ENCODE results near the gene BPHL.
"Not testable (repeated sequence)": the region's sequence is repeated elsewhere in the genome, so short reads cannot be mapped to it uniquely, and the experiment has no call there.

BPHL gene

DNA sequence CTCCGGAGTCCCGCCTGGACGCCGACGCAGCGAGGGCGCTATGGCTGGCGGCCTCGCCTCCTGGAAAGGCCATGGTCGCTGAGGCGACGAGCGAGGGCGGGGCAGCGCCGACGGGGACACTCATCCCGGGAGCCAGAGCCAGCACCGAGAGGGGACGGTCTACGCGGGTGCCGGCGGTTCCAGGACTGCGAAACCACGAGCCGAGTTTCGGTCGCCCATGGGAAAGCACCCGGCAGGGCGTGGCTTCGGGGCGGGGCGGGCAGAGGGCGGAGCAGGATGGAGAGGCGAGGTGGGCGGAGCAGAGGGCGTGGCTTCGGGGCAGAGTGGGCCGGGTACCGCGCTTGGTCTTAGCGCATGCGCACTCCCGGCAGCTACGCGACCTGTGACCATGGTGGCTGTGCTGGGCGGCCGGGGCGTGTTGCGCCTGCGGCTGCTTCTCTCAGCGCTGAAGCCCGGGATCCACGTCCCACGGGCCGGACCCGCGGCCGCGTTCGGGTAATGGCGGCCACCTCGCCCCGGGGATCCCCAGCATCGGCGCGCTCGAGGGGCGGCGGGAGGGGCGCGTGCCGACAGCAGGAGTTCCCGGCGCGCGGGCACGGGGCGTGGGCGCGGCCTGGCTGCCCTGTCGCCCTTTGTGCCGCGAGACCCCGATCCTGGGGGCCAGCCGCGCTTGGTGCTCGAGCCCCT is at the start of gene BPHL:
BPHL (plus strand) TSS at position 359 of the 687 bp plus-strand sequence; CDS start at position 389, 30 bp downstream.
- DNase-seq = peak; percentile 95

- no peak for DNase-seq
Observed at GRCh38 chr6:3071568-3071967, 46.9 kb upstream of the BPHL start.

DNA sequence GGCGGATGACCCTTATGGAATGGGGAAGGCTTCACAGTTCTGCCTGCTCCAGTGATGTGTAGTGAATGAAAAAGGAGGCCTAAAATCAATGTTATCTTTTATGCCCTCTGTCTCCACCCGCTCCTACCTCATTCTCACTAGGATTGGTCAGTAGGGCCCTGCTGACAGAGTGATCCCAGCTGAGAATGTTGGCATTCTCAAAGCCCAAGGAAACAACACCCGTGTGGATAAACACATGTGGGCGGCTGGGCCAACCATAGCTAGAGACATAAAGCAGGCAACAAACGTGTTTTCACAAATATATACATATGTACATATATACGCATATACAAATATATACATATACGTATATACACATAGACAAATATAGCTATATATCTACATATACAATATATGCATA is 45.7 kb upstream of the BPHL start:
- DNase-seq = no peak

DNA sequence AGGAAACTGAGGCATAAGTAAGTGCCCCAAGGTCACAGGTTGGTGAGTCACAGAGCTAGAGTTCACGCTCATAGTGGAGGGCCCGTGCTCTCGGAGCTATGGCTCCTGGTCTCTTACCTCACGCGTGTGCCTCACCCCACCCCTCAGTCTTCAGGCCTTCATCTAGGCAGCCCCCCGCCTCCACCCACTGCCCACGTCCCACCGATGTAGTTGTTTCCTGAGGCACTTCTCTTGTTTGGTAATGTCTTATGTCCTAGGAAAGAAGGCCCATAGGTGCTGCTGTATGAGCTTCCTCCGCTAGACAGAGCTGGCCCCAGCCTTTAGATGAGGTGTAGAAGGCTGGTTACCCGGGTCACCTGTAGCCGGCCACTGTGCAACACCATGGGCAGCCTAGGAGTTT is 45.1 kb upstream of the BPHL start:
- DNase-seq = no peak

- DNase-seq = no peak
Observed at GRCh38 chr6:3075772-3076113, 42.8 kb upstream of the BPHL start.

- no peak for DNase-seq
Observed at GRCh38 chr6:3076320-3076719, 42.2 kb upstream of the BPHL start.

GRCh38 chr6:3077430-3077829 is 41.1 kb upstream of the BPHL start:
- no peak for DNase-seq

- DNase-seq = not testable (repeated sequence)
Observed at GRCh38 chr6:3078952-3079351, 39.6 kb upstream of the BPHL start.

GRCh38 chr6:3079682-3080081 is 38.8 kb upstream of the BPHL start:
- no peak for DNase-seq

- DNase-seq = no peak
Observed at GRCh38 chr6:3081960-3082359, 36.6 kb upstream of the BPHL start.

DNA sequence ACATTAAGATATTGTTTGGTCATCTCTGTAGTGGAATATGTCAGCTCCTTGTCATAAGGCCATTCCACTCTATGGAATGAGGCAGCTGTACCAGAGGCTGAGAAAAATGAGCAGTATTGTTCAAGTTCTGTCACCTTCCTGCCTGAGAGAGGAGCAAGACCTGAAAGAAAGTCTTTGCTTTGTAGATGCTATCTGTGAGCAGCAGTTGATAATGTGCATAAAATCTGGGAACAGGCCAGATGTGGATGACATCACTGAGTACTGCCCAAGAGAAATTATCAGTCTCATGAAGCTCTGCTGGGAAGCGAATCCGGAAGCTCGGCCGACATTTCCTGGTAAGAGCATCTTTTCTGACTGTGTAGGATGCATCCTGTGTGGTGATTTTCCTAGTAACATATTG is 33.4 kb upstream of the BPHL start:
- DNase-seq = no peak

GRCh38 chr6:3086282-3086946 is 32.1 kb upstream of the BPHL start:
- DNase-seq = no peak

DNA sequence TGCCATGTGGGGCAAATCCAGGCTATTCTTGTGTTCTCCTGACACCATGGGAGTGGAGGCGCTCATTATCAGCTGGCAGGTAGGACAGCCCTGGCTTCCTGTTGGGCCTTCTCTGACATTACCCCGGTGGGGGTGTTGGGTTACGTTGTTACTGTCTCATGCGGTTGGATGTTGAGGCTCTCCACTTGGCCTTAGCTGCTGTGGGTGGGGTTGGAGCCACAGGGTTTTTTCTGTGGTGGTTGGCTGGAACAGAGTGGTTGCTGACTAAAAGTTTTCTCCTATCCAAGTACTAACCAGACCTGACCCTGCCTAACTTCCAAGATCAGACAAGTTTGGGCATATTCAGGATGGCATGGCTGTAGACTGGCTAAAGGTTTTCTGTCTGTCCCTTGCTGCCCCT is 30.1 kb upstream of the BPHL start:
- DNase-seq = no peak

DNA sequence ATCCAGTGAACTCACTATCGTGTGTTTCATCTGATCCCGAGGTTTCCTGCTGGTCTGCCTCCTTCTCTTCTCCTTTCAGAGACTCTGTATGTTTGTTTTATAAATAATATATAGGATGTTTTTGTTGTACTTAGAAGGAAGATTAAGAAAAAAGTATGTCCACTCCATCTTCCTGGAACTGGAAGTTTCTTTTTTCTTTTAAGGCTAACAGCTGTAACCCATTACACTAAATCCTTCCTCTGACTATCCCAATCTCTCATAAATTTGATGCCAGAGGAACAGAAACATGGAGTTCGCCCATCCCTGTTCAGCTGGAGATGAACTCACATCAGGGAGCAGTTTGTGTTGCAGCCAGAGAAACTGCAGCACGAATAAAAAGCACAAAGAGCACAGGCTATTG is 29.5 kb upstream of the BPHL start:
- no peak for DNase-seq

DNA sequence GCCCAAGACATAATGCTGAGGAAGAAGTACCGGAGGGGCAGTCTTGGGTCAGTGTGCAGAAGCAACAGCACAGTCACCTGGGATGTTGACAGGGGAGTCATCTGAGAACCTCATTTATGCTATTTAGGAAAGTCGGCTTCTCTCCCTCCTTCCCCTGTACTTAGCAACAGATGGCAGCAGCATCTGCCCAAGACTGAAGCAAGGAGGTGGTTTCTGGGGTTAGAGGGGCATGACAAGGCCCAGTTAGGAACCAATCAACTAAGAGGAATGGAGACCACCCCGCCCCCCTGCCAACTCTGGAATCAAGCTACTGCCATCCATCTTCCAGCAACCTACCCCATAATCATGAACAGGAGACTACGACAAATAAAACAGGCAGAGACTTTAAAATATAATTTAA is 28.5 kb upstream of the BPHL start:
- DNase-seq = no peak

DNA sequence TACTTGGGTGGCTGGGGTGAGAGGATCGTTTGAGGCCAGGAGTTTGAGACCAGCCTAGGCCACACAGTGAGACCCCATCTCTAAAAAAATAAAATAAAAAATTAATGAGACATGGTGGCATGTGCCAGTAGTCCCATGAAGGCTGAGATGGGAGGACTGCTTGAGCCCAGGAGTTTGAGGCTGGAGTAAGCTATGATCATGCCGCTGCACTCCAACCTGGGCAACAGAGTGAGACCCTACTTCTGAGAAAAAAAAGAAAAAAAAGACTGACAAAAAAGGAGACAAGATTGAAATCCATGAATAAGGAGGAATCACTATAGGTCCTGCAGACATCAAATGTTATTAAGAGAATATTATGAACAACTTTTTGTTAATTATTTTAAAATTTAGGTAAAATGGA is 23.7 kb upstream of the BPHL start:
- DNase-seq = no peak

DNA sequence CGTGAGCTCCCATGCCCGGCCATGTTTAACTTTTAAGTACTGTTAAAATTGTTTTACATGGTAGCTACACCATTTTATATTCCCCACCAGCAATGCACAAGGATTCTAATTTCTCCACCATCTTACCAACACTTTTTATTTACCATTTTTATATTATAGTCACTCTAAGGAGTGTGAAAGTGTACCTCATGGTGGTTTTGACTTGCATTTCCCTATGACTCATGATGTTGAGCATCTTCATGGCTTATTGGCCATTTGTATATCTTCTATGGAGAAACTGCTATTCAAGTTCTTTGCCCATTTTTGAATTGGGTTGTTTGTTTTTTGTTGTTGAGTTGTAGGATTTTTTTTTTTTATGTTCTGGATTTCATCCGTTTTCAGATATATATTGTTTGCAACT is 15.6 kb upstream of the BPHL start:
- DNase-seq = no peak

DNA sequence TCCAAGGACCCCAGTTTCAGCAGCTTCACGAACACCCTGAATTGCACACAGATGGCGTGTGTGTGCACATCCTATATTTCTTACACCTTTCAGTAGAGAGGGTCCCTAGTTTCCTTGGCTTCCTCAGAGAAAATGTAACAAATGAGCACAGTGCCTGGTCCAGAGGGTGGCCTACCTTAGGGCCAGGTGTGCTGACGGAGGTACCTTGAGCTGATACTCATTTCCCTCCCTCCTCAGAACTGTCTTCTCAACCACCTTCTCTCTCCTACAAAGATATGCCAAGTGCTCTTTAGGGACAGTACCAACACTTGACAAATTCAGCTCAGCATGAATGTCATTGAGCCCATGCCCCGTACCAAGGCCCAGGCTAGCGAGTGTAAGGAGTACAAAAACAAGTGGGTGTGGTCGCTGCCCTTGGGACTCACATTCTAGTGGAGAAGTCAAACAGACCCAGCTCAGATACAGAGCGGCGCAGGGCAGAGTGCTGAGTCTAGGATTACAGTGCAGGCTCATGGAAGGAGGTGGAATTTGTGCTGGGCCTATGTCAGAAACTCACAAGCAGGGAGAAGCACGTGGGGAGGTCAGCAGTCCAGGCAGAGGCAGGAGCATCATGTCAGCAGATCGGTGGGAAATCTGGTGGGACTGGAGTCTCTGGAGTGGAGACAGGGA is 9.6 kb upstream of the BPHL start:
- DNase-seq = no peak

DNA sequence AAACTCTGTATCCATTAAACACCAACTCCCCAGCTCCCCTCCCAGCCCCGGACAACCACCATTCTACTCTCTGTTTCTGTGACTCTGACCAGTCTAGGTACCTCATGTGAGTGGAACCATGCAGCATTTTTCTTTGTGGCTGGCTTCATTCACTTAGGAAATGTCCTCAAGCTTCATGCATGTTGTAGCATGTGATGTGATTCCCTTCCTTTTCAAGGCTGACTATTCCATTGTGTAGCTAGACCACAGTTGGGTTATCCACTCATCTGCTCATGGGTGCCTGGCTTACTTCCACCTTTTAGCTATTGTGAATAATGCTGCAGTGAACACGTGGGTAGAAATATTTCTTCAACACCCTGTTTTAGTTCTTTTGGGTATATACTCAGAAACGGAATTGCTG is 8.8 kb upstream of the BPHL start:
- no peak for DNase-seq

- DNase-seq = no peak
Observed at GRCh38 chr6:3114377-3114776, 4.1 kb upstream of the BPHL start.

DNA sequence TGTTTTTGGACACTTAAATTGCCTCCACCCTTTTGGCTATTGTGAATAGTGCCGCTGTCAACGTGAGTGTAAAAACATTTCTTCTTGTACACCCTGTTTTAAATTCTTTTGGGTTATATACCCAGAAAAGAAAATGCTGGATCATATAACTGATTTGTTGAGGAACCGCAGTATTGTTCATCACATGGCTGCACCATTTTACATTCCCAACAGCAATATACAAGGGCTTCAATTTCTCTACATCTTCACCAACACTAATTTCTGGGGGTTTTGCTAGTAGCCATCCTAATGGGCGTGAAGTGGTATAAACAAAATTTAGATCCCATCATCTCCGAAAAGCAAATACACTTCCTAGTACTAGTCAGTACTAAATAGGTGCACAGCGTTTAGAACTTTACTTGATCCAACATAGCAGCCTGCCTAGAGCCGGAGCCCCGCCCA is 579 bp upstream of the BPHL start:
- no peak for DNase-seq

DNA sequence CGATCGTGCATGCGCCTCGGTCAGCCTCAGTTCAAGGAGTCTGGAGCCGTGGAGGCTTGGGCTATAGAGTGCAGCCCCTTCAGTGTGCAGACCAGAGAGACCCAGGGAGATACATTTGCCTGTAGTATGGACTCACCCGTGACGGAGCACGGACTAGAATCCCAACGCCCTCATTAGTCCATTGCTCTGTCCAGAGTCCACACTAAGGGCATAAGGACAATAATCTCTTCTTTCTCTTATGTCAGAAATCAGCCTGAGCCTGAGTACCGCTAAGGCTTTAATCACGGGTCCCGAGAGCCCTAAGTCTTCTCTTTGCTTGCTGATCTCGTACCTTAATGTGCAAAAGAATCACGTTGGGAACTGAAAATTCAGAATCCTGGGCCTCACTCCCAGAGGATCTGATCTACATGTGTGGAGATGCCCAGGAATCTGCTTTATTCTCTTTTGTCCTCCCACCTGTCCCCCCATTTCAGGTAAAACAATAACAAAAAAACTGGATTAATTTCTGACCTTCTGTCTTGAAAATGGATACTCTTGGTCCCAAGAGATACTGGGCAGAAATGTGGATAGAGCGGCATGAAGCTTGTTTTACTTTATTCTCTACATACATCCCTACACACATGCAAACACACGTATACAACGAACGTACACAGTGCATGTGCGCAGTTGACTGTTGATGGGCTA is 671 bp downstream of the BPHL start:
- no peak for DNase-seq

- no peak for DNase-seq
Observed at GRCh38 chr6:3120765-3121089, 2.2 kb downstream of the BPHL start.

- no peak for DNase-seq
Observed at GRCh38 chr6:3122823-3123182, 4.3 kb downstream of the BPHL start.

All from NCI-H1105 treated with DMSO at 0.1 percent for 48 hours (cell line).